GM23338 (cell line): ENCODE results near the gene C11orf91. TPM values are rescaled to one million over a fixed set of nuclear protein-coding genes. Genes with fewer than 3 reads are reported as not detected.
A peak's percentile ranks its signal among the peaks of the same experiment; 100 is the strongest.

Experiments used
- ATAC-seq: fragments of 200-7000 bp; cut with Tn5 transposase; 3 replicates; pipeline ENCODE4 v1.9.1; 2020
- DNase-seq: peaks from one replicate; pipeline ENCODE4 v3.0.0-alpha.2; 2015; ENCODE audit warnings: low spot score
- H2AFZ ChIP-seq: fragments of 200-600 bp; sonication (generic); 2 replicates; pipeline ENCODE4 v1.8.0; 2016; ENCODE audit warnings: antibody characterized with exemption, mild to moderate bottlenecking, moderate library complexity
- H3F3A ChIP-seq: fragments of 200-600 bp; sonication (generic); replicated peaks from 2 replicates; pipeline ENCODE4 v1.8.0; 2017; ENCODE audit warnings: antibody characterized with exemption, mixed run types, low read depth
- H3K27ac ChIP-seq: fragments of 200-600 bp; sonication (generic); 2 replicates; pipeline ENCODE4 v1.6.1; 2016; ENCODE audit warnings: low read depth
- H3K27me3 ChIP-seq: fragments of 200-600 bp; sonication (generic); 2 replicates; pipeline ENCODE4 v1.8.0; 2016; ENCODE audit warnings: mild to moderate bottlenecking, mixed run types, moderate library complexity; ENCODE audit not compliant: insufficient read depth
- H3K36me3 ChIP-seq: fragments of 200-600 bp; sonication (generic); 2 replicates; pipeline ENCODE4 v1.8.0; 2016; ENCODE audit warnings: mild to moderate bottlenecking; ENCODE audit not compliant: insufficient read depth
- H3K4me1 ChIP-seq: fragments of 200-600 bp; sonication (generic); 2 replicates; pipeline ENCODE4 v1.8.0; 2016; ENCODE audit warnings: mild to moderate bottlenecking, moderate library complexity; ENCODE audit not compliant: insufficient read depth
- H3K4me2 ChIP-seq: fragments of 200-600 bp; sonication (generic); 2 replicates; pipeline ENCODE4 v1.7.1; 2017; ENCODE audit warnings: mixed run types
- H3K4me3 ChIP-seq: fragments of 200-600 bp; sonication (generic); 2 replicates; pipeline ENCODE4 v1.6.1; 2016; ENCODE audit warnings: mixed run types
- H3K79me2 ChIP-seq: fragments of 200-600 bp; sonication (generic); replicated peaks from 2 replicates; pipeline ENCODE4 v1.8.0; 2017; ENCODE audit warnings: mild to moderate bottlenecking; ENCODE audit not compliant: insufficient read depth
- H3K9me2 ChIP-seq: fragments of 200-600 bp; sonication (generic); 2 replicates; pipeline ENCODE4 v1.8.0; 2017; ENCODE audit not compliant: insufficient read depth
- H4K20me1 ChIP-seq: fragments of 200-600 bp; sonication (generic); replicated peaks from 2 replicates; pipeline ENCODE4 v1.8.0; 2017; ENCODE audit warnings: mild to moderate bottlenecking; ENCODE audit not compliant: insufficient read depth
- H3K27ac Mint-ChIP-seq: 2 replicates; pipeline ENCODE4 v1.8.0; 2020; ENCODE audit warnings: inconsistent platforms, mild to moderate bottlenecking, moderate library complexity, mixed read lengths
- H3K27me3 Mint-ChIP-seq: 3 replicates; pipeline ENCODE4 v1.8.0; 2022; ENCODE audit warnings: low read depth, mild to moderate bottlenecking, moderate library complexity, mixed read lengths, inconsistent platforms; ENCODE audit not compliant: insufficient read depth, poor library complexity
- H3K36me3 Mint-ChIP-seq: 3 replicates; pipeline ENCODE4 v1.8.0; 2021; ENCODE audit warnings: low read depth, mild to moderate bottlenecking, inconsistent platforms, moderate library complexity, mixed read lengths
- H3K4me1 Mint-ChIP-seq: 3 replicates; pipeline ENCODE4 v1.8.0; 2020; ENCODE audit warnings: mild to moderate bottlenecking, inconsistent platforms, mixed read lengths
- H3K4me3 Mint-ChIP-seq: 3 replicates; pipeline ENCODE4 v1.8.0; 2021; ENCODE audit warnings: moderate library complexity, mild to moderate bottlenecking, inconsistent platforms, mixed read lengths
- H3K9me3 Mint-ChIP-seq: 3 replicates; pipeline ENCODE4 v1.8.0; 2020; ENCODE audit warnings: moderate library complexity, mild to moderate bottlenecking, inconsistent platforms, mixed read lengths
- CREB1 ChIP-seq: fragments of 250-450 bp; sonication (Bioruptor Pico); IDR thresholded peaks from 2 replicates; pipeline ENCODE4 v1.5.0; 2020; ENCODE audit warnings: low read depth, mild to moderate bottlenecking, moderate library complexity
- EZH2 ChIP-seq: fragments of 200-600 bp; sonication (generic); IDR thresholded peaks from one replicate; pipeline ENCODE4 v1.8.0; 2017; ENCODE audit warnings: antibody characterized with exemption, mild to moderate bottlenecking, low read depth; ENCODE audit not compliant: unreplicated experiment
- EZH2phosphoT487 ChIP-seq: fragments of 200-600 bp; sonication (generic); IDR thresholded peaks from one replicate; pipeline ENCODE4 v1.8.1; 2018; ENCODE audit warnings: antibody characterized with exemption; ENCODE audit not compliant: unreplicated experiment
- JUNB ChIP-seq: IDR thresholded peaks from one replicate; pipeline ENCODE4 v1.6.1; 2016; ENCODE audit warnings: antibody characterized with exemption; ENCODE audit not compliant: unreplicated experiment
- NANOG ChIP-seq: IDR thresholded peaks from 2 replicates; pipeline ENCODE4 v1.6.1; 2016; ENCODE audit warnings: antibody characterized with exemption, borderline replicate concordance
- POLR2AphosphoS5 ChIP-seq: IDR thresholded peaks from 2 replicates; pipeline ENCODE4 v1.6.1; 2016; ENCODE audit warnings: antibody characterized with exemption, low read depth
- REST ChIP-seq: IDR thresholded peaks from one replicate; pipeline ENCODE4 v1.6.1; 2018; ENCODE audit warnings: antibody characterized with exemption; ENCODE audit not compliant: unreplicated experiment
- STAT1 ChIP-seq: IDR thresholded peaks from one replicate; pipeline ENCODE4 v1.6.1; 2016; ENCODE audit warnings: antibody characterized with exemption; ENCODE audit not compliant: unreplicated experiment
- ZNF114 ChIP-seq: fragments of 250-450 bp; sonication (Bioruptor Pico); IDR thresholded peaks from 2 replicates; pipeline ENCODE4 v1.5.0; 2020; ENCODE audit warnings: mild to moderate bottlenecking, moderate library complexity
- ZNF331 ChIP-seq: fragments of 250-450 bp; sonication (Bioruptor Pico); IDR thresholded peaks from 2 replicates; pipeline ENCODE4 v1.5.0; 2020; ENCODE audit warnings: low read depth, mild to moderate bottlenecking, moderate library complexity
- polyA plus RNA-seq: library from polyadenylated mRNA; unstranded; fragments of >200 nt; fragmentation: Nextera tagmentation; extraction: Ambion mirVana; gene quantifications from 2 replicates; pipeline ENCODE4 v1.2.1, GENCODE V29; 2016
- total RNA-seq: library from RNA; depleted of rRNA; stranded (reverse); fragments of >200 nt; shearing (Covaris generic); gene quantifications from 2 replicates; pipeline ENCODE4 v1.2.3, GENCODE V29; 2014
- TF ChIP-seq, protein P1 (sequence below), 2 experiments: fragments of 200-600 bp in 1 of 2; sonication (generic) in 1 of 2; conservative IDR thresholded peaks; 2 replicates each; pipeline versions ENCODE4 v1.5.1 to v1.6.1; 2016 to 2017; ENCODE audit warnings: antibody characterized with exemption in 2 of 2, low read depth in 2 of 2, mild to moderate bottlenecking in 2 of 2, moderate library complexity in 1 of 2
- TF ChIP-seq, protein P2 (sequence below): IDR thresholded peaks from 2 replicates; pipeline ENCODE4 v1.6.1; 2016; ENCODE audit warnings: antibody characterized with exemption

The C11orf91 gene
- total and polyA plus RNA-seq, 2 experiments from 2014 or later = not detected

DNA sequence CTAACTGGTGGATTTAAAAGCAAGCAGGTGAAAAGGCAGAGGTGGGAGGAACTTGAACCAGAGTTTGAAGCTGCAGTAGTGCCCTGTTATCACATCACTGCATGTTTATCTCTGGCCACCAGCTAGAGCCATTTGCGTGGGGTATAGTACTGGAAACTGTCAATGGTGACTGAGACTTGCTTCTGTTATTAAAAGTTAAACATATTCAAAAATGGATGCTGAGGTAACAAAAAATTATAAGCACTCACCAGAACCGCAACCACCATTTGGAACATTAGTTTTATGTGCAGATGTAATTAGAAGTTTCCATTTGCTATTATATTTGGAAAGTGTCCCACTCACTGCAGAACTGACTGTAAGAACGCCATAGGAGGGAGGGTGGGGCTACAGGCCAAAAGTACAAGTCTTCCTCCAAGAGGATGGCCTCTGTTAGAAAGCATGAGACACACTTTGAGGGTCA lies 36.8 kb upstream of the C11orf91 start (continued):
- TF ChIP-seq, protein P1, sequence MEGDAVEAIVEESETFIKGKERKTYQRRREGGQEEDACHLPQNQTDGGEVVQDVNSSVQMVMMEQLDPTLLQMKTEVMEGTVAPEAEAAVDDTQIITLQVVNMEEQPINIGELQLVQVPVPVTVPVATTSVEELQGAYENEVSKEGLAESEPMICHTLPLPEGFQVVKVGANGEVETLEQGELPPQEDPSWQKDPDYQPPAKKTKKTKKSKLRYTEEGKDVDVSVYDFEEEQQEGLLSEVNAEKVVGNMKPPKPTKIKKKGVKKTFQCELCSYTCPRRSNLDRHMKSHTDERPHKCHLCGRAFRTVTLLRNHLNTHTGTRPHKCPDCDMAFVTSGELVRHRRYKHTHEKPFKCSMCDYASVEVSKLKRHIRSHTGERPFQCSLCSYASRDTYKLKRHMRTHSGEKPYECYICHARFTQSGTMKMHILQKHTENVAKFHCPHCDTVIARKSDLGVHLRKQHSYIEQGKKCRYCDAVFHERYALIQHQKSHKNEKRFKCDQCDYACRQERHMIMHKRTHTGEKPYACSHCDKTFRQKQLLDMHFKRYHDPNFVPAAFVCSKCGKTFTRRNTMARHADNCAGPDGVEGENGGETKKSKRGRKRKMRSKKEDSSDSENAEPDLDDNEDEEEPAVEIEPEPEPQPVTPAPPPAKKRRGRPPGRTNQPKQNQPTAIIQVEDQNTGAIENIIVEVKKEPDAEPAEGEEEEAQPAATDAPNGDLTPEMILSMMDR (conservative IDR thresholded peaks at IDR 0.05; ENCODE audit: low read depth in 2 of 2) = no peak
- no peak for TF ChIP-seq JUNB
- TF ChIP-seq CREB1 (CRISPR knock-in tag) = no peak
- TF ChIP-seq ZNF114 = no peak
- TF ChIP-seq STAT1 = no peak
- TF ChIP-seq POLR2AphosphoS5 = no peak
- no peak for TF ChIP-seq ZNF331 (CRISPR knock-in tag)
- TF ChIP-seq EZH2 = no peak
- TF ChIP-seq REST = no peak
- no peak for TF ChIP-seq EZH2phosphoT487

DNA sequence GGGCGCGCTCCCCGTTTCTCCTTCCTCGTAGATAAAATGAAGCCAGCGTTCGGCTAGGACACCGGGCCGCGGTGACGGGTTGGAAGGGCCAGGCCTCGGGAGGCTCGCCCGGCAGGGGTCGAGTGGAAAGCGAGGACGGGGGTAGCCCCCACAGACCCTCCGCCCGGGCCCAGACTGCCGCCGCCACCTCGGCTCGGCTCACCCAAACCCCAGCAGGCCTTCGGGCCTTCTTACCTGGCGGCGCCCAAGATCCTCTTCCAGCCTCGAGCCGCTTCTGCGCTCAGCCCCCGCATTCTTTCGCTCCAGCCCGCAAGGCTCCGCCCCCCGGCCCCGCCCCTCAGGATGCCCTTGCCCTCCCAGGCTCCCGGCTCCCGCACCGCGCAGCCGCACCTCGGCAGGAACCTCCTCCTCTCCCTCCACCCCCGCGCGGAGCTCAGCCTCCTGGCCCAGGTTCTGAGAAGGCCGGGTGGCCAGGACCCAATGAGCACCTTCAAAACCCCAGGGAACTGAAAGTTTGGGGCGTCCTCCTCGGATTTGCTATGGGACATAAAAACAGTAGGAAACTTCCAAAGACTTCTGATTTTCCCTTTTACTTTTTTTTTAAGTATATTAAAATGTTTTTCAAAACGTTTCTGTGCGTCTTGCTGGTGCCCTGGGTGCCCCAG lies 35.7 kb upstream of the C11orf91 start, which contains the start of gene CD59:
CD59 (minus strand) TSS at position 276 of the 665 bp plus-strand sequence. CDS start 13,978 bp downstream, outside the sequence.
- no peaks in the 10 kb centered on the region; the same call in 1 of the 2 replicates for H3F3A ChIP-seq
- H3K27me3 Mint-ChIP-seq = peaks cover 14% of the 10 kb centered on the region
- TF ChIP-seq EZH2 = no peak
- TF ChIP-seq, protein P2, sequence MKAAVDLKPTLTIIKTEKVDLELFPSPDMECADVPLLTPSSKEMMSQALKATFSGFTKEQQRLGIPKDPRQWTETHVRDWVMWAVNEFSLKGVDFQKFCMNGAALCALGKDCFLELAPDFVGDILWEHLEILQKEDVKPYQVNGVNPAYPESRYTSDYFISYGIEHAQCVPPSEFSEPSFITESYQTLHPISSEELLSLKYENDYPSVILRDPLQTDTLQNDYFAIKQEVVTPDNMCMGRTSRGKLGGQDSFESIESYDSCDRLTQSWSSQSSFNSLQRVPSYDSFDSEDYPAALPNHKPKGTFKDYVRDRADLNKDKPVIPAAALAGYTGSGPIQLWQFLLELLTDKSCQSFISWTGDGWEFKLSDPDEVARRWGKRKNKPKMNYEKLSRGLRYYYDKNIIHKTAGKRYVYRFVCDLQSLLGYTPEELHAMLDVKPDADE = no peak
- TF ChIP-seq NANOG = no peak
- no peak for TF ChIP-seq CREB1 (CRISPR knock-in tag)
- peak; percentile 91 for TF ChIP-seq POLR2AphosphoS5
- peaks cover 45% of the 10 kb centered on the region for H3K79me2 ChIP-seq
- H3K4me3 Mint-ChIP-seq = peak within 1 kb of the TSS; percentile 86
- H3K4me3 ChIP-seq = peak within 1 kb of the TSS; percentile 98
- H3K36me3 Mint-ChIP-seq = no peaks in the 10 kb centered on the region
- H3K27ac Mint-ChIP-seq = peak within 1 kb of the TSS; percentile 27; the same call in 1 of the 2 replicates
- peaks cover 20% of the 10 kb centered on the region for H4K20me1 ChIP-seq
- peaks cover 21% of the 10 kb centered on the region for H3K4me1 ChIP-seq
- peak within 1 kb of the TSS; percentile 26; the same call in 1 of the 2 replicates for H3K27ac ChIP-seq
- no peaks in the 10 kb centered on the region for H3K9me3 Mint-ChIP-seq
- H3K4me2 ChIP-seq = peak within 1 kb of the TSS; percentile 100
- no peaks in the 10 kb centered on the region for H3K36me3 ChIP-seq
- ATAC-seq (peak; percentile 91), DNase-seq (peak; percentile 97)
- peaks cover 15% of the 10 kb centered on the region for H3K27me3 ChIP-seq
- H2AFZ ChIP-seq = peak within 1 kb of the TSS; percentile 94
- no peaks in the 10 kb centered on the region for H3K9me2 ChIP-seq
- peaks cover 25% of the 10 kb centered on the region for H3K4me1 Mint-ChIP-seq
